ENCODE results near the gene KRTAP13-2. TPM values are rescaled to one million over a fixed set of nuclear protein-coding genes. Genes with fewer than 3 reads are reported as not detected.

Gene KRTAP13-2
- total RNA-seq (not detected), polyA plus RNA-seq (ENCODE audit: insufficient read depth, low read depth, low replicate concordance) (not detected)
- long read RNA-seq, donor 1: 0 reads
- long read RNA-seq, donor 2: 0 reads
- long read RNA-seq, donor 3: 0 reads
- long read RNA-seq, donor 4: 0 reads
- long read RNA-seq, donor 5: 0 reads
- long read RNA-seq, donor 6: 0 reads
- long read RNA-seq, donor 7: 0 reads
- long read RNA-seq, donor 8: 0 reads
- long read RNA-seq, donor 9: 0 reads
- long read RNA-seq, donor 10: 0 reads

GRCh38 chr21:30372139-30372770 lies at the start of gene KRTAP13-2:
TSS of gene KRTAP13-2 (minus strand) at chr21:30372271. CDS start at chr21:30372213, 58 bp downstream.
- FAIRE-seq: no peak
- Histone ChIP-seq H3K36me3 (ENCODE audit: control insufficient read depth in 2 of 3, insufficient read depth in 3 of 3, low read length in 3 of 3) (no peaks in the 10 kb centered on the region), H3K27me3 (ENCODE audit: control insufficient read depth, insufficient read depth, low read length) (no peaks in the 10 kb centered on the region), H3K4me3 (ENCODE audit: low read length in 3 of 3) (no peak within 1 kb of the TSS), H3K4me1 (ENCODE audit: control insufficient read depth in 2 of 3, insufficient read depth in 2 of 3, low read depth in 1 of 3, low read length in 3 of 3) (no peaks in the 10 kb centered on the region), H3K27ac (ENCODE audit: low read depth in 2 of 2, low read length in 2 of 2) (no peak within 1 kb of the TSS), H3K9ac (ENCODE audit: low read length in 3 of 3) (no peak within 1 kb of the TSS), H3K9me3 (ENCODE audit: control insufficient read depth in 2 of 3, insufficient read depth in 1 of 3, low read length in 3 of 3) (no peaks in the 10 kb centered on the region)
- no peak for DNase-seq
- intact Hi-C loops (cut with DNase I): no loop called here
- no peak for TF ChIP-seq CTCF (IDR thresholded peaks at IDR 0.05; ENCODE audit: borderline replicate concordance, extremely low read depth, insufficient read depth)

GRCh38 chr21:30415993-30416392 lies 43.9 kb upstream of the KRTAP13-2 start:
- Histone ChIP-seq H3K27ac (ENCODE audit: low read depth in 2 of 2, low read length in 2 of 2) (no peak overlapping the region), H3K27me3 (ENCODE audit: control insufficient read depth, insufficient read depth, low read length) (no peaks in the 10 kb centered on the region), H3K36me3 (ENCODE audit: control insufficient read depth in 2 of 3, insufficient read depth in 3 of 3, low read length in 3 of 3) (no peaks in the 10 kb centered on the region), H3K9me3 (ENCODE audit: control insufficient read depth in 2 of 3, insufficient read depth in 1 of 3, low read length in 3 of 3) (no peaks in the 10 kb centered on the region), H3K4me3 (ENCODE audit: low read length in 3 of 3) (no peak overlapping the region), H3K4me1 (ENCODE audit: control insufficient read depth in 2 of 3, insufficient read depth in 2 of 3, low read depth in 1 of 3, low read length in 3 of 3) (no peaks in the 10 kb centered on the region), H3K9ac (ENCODE audit: low read length in 3 of 3) (no peak overlapping the region)
- no peak for DNase-seq
- TF ChIP-seq CTCF (IDR thresholded peaks at IDR 0.05; ENCODE audit: borderline replicate concordance, extremely low read depth, insufficient read depth): no peak
- no peak for FAIRE-seq
- intact Hi-C loops (cut with DNase I): no loop called here

- Histone ChIP-seq H3K9me3 (ENCODE audit: control insufficient read depth in 2 of 3, insufficient read depth in 1 of 3, low read length in 3 of 3) (no peaks in the 10 kb centered on the region), H3K27ac (ENCODE audit: low read depth in 2 of 2, low read length in 2 of 2) (no peak overlapping the region), H3K27me3 (ENCODE audit: control insufficient read depth, insufficient read depth, low read length) (no peaks in the 10 kb centered on the region), H3K4me3 (ENCODE audit: low read length in 3 of 3) (peak overlapping the region in 1 of 3 donors; percentile 10), H3K36me3 (ENCODE audit: control insufficient read depth in 2 of 3, insufficient read depth in 3 of 3, low read length in 3 of 3) (no peaks in the 10 kb centered on the region), H3K4me1 (ENCODE audit: control insufficient read depth in 2 of 3, insufficient read depth in 2 of 3, low read depth in 1 of 3, low read length in 3 of 3) (no peaks in the 10 kb centered on the region), H3K9ac (ENCODE audit: low read length in 3 of 3) (no peak overlapping the region)
- intact Hi-C loops (cut with DNase I): no loop called here
- peak in 4 of 5 donors; percentile 32 to 64 (median 52) for DNase-seq
- TF ChIP-seq CTCF (IDR thresholded peaks at IDR 0.05; ENCODE audit: borderline replicate concordance, extremely low read depth, insufficient read depth): peak; percentile 31
- no peak for FAIRE-seq
These were observed 36.9 kb upstream of the KRTAP13-2 start for GRCh38 chr21:30408782-30409494.

Data from kidney (tissue), 22 donors.